HG03342 (cell line): ENCODE measurements around the gene UBE2N.

ENCODE experiments used
- ATAC-seq: cut with Tn5 transposase; IDR thresholded peaks from one replicate; pipeline ENCODE4 v1.9.1; 2021; ENCODE audit warnings: mild to moderate bottlenecking, moderate library complexity; ENCODE audit not compliant: unreplicated experiment

The UBE2N gene

DNA sequence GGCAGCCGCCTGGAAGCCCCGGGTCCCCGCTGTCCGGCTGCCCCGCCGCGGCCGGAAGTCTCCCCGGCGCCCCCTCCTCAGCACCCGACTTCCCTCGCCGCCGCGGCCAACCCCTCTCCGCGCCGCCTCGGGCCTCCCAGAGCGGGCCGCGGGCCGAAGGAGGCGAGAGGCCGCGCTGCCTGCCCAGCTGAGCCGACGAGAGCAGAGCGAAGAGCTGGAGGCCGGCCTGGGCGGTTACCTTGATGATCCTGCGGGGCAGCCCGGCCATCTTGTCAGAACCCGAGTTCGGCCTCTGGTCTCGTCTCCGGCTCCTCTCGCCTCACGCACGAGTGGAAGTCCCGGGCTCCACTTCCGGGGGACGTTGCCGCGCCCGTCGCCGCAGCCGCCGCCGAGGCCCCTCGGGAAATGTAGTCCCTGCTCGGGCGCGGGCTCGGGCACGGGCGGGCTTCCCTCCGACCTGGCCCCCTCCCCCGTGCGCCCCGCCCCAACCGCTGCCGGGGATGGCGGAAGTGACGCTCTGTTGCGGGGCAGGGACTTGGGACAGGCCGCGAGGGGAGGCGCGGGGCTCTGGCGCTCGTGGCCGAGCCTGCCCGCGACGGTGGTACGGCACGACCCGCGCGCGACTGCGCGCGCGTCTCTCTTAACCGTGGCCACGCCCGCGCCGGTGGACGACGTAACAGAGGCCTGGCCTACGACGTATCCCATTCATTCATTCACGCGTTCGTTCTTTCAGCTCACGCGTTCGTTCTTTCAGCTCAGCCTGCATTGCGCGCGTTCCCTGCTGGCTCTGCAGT is at the start of gene UBE2N:
TSS of gene UBE2N (minus strand) at position 331 of the 794 bp plus-strand sequence. CDS start at position 268, 63 bp downstream.
- ATAC-seq, result peak; percentile 73

DNA sequence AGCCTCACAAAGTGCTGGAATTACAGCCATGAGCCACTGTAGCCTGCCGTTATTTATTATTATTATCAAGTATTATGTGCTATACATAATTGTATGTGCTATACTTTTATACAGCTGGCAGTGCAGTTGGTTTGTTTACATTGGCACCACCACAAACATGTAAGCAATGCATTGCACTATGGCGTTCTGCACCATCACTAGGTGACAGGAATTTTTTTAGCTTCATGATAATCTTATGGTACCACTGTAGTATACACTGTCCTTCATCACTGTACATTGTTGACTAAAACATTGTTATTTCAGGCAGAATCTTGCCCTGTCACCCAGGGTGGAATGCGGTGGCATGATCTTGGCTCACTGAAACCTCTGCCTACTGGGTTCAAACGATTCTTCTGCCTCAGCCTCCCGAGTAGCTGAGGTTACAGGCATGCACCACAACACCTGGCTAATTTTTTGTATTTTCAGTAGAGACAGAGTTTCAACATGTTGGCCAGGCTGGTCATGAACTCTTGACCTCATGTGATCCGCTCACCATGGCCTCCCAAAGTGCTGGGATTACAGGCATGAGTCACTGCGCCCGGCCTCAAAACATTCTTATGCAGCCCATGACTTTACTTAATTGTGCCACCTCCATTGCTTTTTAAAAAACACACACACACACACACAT is 42.7 kb upstream of the UBE2N start:
- ATAC-seq, result no peak

- ATAC-seq, result no peak
These were observed 41.5 kb upstream of the UBE2N start for GRCh38 chr12:93483151-93483807.

DNA sequence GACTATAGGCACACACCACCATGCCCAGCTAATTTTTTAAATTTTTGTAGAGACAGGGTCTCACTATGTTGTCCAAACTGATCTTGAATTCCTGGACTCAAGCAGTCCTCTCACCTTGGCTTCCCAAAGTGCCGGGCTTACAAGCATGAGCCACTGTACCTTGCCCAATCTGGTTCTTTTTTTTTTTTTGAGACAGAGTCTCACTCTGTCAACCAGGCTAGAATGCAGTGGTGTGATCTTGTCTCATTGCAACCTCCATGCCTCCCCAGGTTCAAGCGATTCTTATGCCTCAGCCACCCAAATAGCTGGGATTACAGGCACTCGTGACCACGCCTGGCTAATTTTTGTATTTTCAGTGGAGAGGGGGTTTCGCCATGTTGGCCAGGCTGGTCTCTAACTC is 41.0 kb upstream of the UBE2N start:
- ATAC-seq, result no peak

GRCh38 chr12:93476555-93476954 is 34.8 kb upstream of the UBE2N start:
- no peak for ATAC-seq

GRCh38 chr12:93469386-93469785 is 27.6 kb upstream of the UBE2N start:
- ATAC-seq, result no peak

- ATAC-seq, result peak; percentile 25
These were observed 26.2 kb upstream of the UBE2N start for GRCh38 chr12:93468008-93468371.

- ATAC-seq, result peak; percentile 89
These were observed 25.7 kb upstream of the UBE2N start, which contains the start of gene MRPL42 for GRCh38 chr12:93467351-93468007. Gene MRPL42, plus strand, starts transcription at chr12:93467514. Its CDS starts 1,772 bp downstream, at chr12:93469286.

DNA sequence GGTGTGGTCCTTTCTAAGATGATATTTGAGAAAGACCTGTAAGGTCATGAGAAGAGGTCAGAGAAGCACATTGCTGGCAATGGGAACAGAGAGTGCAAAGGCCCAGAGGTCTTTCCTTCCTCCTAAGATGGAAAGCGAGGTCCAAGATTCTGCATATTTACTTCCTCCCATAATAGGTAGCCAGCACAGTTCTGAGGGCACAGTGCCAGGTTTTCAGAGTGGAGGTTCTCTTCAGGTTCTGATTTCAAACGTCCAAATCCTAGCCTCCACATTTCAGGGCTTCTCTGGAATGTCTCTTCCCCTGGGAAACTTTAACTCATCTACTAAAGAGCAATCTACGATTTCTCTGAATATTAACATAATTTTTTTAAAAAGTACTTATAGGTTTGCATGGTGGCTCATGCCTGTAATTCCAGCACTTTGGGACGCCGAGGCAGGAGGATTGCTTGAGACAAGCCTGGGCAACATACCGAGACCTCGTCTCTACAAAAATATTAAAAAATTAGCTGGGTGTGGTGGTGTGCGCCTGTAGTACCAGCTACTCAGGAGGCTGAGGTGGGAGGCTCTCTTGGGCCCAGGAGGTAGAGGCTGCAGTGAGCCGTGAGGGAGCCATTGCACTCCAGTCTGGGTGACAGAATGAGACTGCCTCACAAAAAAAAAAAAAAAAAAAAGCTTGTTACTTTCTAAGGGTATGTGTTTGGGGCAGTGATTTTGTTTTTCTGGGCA is 25.0 kb upstream of the UBE2N start:
- ATAC-seq, result no peak

DNA sequence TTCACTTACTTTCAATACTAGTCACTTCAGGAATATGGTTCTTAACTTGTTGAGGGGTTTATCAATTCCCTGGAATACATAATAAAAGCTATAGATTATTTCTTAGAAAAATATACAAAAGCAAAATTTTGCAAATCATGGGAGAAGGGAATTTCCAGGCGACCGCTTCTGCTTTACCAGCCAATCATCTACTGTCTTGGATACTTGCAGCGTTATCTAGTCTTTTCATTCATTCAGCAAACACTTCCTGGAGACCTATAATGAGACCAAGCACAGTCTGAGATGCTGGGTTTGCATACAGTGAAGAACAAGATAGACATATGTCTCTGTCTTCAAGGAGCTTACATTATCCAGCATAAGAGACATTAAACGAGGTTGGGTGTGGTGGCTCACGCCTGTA is 24.1 kb upstream of the UBE2N start:
- no peak for ATAC-seq

GRCh38 chr12:93461503-93461902 is 19.8 kb upstream of the UBE2N start:
- no peak for ATAC-seq

DNA sequence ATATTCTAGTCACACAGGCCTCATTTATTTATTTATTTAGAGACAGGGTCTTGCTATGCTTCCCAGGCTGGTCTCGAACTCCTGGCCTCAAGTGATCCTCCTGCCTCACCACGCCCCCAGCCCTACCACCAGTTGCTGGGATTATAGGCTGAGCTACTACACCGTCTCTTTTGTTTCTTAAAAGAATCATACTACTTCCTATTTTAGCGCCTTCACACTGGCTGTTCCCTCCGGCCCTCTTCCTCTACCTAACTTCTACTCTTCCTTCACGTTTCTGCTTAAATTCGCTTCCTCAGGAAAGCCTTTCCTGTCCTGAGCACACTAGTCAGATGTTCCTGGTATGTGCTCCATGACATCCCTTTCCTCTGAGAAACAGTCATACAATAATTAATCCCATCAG is 19.2 kb upstream of the UBE2N start:
- ATAC-seq, result no peak

GRCh38 chr12:93460003-93460402 is 18.3 kb upstream of the UBE2N start:
- no peak for ATAC-seq

DNA sequence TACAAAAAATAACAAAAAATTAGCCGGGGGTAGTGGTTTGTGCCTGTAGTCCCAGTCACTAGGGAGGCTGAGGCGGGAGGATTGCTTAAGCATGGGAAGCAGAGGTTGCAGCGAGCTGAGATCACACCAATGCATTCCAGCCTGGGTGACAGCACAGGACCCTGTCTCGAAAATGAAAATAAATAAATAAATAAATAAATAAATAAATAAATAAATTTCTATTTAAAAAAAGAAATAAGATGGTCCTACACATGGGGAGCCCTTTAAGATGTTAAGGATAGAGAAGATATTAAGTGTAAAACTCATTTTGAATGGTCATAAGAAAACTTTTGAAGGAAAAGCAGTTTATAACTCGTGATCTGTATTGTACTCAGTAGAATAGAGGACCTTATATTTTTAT is 17.4 kb upstream of the UBE2N start:
- no peak for ATAC-seq

GRCh38 chr12:93456077-93456476 is 14.3 kb upstream of the UBE2N start:
- ATAC-seq, result no peak

DNA sequence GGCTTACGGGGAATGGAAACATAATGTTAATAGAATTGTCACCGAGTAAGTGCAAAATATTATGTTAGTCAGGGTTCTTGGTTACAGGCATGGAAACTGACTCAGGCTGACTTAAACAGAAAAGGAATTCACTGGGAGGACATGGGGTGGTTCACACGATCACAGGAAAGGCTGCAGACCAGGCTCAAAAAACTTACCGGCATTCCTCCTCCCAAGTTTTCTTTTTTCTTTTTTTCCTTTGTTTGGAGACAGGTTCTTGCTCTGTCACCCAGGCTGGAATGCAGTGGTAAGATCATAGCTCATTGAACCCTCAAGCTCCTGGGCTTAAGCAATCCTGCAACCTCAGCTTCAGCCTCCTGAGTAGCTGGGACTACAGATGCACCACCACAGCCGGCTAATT is 11.9 kb upstream of the UBE2N start:
- no peak for ATAC-seq

DNA sequence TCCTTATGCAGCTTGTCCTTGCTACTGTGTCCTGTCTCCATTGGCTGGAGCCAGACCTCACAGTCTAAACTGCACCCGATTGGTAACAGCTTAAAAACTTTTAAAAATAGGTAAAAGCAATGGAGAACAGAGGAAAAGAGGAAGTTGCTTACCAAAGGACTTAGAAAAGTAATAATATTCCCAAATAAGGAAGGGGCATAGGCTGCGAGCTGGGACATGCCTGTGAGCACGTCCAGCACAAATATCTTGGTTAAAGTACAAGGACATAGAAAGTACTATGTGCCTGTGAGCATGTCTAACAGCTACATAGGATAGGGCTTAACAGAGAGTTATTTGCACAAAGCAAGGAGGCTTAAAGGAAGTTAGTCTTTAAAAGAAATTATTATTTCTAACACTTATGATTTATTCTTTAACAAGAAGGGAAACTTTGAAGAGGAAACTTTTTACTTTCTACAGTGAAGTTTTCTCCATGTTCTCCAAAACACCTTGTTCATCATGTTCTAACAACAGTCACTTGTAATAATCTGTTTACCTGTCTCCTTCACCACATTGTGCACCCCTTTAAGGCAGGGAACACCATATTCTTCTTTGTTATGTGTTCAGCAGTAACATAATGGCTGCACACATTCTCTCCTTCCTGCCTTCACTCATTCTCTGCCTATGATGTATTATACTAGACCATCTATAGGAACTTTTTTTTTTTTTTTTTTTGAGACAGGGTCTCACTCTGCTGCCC is 9.8 kb upstream of the UBE2N start:
- ATAC-seq, result no peak

DNA sequence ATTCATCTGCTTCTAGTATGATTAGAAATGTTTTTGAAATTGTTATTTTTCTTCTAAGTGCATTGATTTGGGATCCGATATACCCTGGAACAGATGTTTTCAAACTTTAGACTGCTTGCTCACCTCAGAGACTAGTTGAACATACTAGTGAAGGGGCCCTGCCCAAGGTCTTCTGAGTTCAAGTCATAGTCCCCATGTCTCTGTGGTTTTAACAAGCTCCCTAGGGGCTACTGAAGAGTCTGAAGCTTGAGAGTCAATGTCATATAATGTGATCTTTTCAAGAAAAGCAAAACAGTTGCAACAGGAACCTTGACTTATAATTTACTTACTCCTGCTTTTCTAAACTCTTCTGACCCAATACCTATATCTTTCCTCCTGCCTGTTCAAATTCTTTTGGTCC is 7.5 kb upstream of the UBE2N start:
- peak; percentile 92 for ATAC-seq

DNA sequence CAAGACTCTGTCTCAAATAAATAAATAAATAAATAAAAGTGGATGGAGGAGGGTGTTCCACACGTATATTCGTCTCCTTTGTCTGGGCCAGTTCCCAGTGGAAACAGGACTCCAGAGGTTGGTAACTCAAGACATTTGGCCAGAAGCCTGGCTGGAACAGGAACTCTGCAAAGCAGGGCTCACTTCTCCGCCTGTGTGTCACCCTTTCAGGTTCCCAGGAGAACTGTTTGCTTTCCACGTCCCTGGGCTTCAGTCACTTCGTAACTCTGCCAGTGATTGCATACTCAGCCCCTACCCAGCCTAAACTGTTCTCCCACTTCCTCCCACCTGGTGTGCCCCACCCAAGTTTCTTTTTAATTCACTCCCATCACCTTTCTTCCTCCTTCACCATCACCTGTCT is 7.0 kb upstream of the UBE2N start:
- ATAC-seq, result no peak
